Measurements from ENCODE around the gene MYRIP.
A peak's percentile ranks its signal among the peaks of the same experiment; 100 is the strongest.

The MYRIP gene

GRCh38 chr3:40299130-40299720 lies 489.8 kb downstream of the MYRIP start:
- DNase-seq: no peak

- DNase-seq: no peak
Measured at GRCh38 chr3:40299721-40300335, 490.4 kb downstream of the MYRIP start.

GRCh38 chr3:40302784-40303183 lies 493.4 kb downstream of the MYRIP start:
- no peak for DNase-seq

- no peak for DNase-seq
Measured at GRCh38 chr3:40304352-40304751, 494.9 kb downstream of the MYRIP start.

- no peak for DNase-seq
Measured at GRCh38 chr3:40306336-40306735, 496.9 kb downstream of the MYRIP start.

GRCh38 chr3:40307176-40307575 lies 497.8 kb downstream of the MYRIP start:
- DNase-seq: no peak

- DNase-seq: no peak
Measured at GRCh38 chr3:40308725-40309417, 499.5 kb downstream of the MYRIP start.

GRCh38 chr3:40309418-40309924 lies 500.1 kb downstream of the MYRIP start, which contains the start of gene EIF1B:
EIF1B (plus strand) TSS chr3:40309707; CDS start chr3:40309942, 235 bp downstream.
- peak; percentile 98 for DNase-seq

Measured in CD4-positive, alpha-beta T cell treated with Interleukin-12 subunit alpha and Interleukin-12 subunit beta, for 1 hour (primary cell).